Urothelium cell line (cell line): ENCODE results near the gene PLXNA4.

Source experiments
- DNase-seq: peaks from one replicate; pipeline ENCODE4 v3.0.0; 2011; ENCODE audit warnings: low spot score, mixed read lengths
- FAIRE-seq: peaks from 2 replicates; lab custom pipeline; 2011; peaks lifted over from hg19 to GRCh38; lab: Jason Lieb, UNC

Gene PLXNA4

DNA sequence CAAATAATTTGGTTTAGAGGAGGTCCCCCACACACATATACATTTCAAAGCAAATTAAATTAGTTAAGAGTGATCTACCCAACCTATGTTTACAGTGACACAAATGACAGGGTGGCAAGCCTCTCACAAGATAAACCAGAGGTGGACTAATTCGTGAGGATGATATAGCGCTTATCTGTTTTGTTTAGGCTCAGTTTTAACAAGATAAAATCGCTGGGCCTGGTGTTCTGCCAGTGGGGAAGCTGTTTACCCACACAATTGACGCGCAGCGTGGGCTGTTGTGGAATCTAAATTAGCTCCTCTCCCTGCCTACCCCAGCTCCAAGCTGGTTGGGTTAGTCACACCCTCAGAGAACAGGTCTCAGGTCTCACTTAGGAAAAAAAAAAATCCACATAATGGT, 16.7 kb upstream of the PLXNA4 start:
- DNase-seq (no peak), FAIRE-seq (no peak)

GRCh38 chr7:132592231-132592920, 16.1 kb upstream of the PLXNA4 start:
- FAIRE-seq (no peak), DNase-seq (no peak)

GRCh38 chr7:132590162-132590561, 13.9 kb upstream of the PLXNA4 start:
- no peak for DNase-seq

DNA sequence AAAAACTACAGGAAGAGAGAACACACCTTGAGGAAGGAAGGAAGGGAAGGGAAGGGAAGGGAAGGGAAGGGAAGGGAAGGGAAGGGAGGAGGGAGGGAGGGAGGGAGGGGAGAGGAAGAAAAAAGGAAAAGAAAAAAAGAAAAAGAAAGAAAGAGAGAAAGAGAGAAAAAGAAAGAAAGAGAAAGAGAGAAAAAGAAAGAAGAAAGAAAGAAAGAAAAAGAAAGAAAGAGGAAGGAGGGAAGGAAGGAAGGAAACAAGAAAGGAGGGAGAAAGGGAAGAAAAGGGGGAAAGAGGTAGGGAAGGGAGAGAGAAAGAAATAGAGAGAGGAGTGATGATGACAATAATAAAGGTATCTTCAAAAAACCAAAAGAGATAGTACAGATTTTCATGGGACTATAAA, 12.3 kb upstream of the PLXNA4 start:
- DNase-seq: no peak
- FAIRE-seq: no peak

More at GRCh38 chr7:132590162-132590561, 13.9 kb upstream of the PLXNA4 start:
- FAIRE-seq: no peak

DNA sequence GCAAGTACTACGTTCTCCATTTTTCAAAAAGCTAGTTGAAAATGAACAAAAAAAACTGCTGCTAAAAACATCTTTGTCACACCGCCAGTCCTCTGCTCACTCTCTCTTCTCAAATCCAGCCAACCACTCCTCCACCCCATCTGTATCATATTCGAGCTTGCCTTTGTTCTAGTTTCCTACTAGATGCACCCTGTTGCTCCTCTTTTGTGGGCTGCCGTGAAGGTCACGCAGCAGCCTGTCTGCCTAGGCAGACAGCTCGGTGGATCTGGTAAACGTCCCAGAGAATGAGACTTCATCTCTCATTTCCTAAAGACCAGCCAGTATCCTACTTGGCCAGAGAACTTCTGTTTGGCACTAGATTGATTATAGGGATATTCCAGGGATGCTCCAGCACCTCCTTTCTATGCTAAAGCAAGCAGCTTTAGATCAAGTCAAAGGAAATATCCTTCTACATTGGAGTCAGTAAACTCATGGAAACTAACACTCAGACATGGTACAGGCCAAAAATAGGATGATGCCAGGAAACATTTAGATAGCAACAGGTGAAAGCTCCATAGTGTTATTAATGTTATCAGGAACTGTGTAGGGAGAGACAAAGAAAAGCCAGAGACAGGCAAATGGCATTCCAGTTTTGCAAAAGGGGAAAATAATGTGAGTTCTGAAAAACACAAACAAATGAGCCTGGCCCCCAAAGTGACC, 8.7 kb upstream of the PLXNA4 start:
- FAIRE-seq (no peak), DNase-seq (no peak)

DNA sequence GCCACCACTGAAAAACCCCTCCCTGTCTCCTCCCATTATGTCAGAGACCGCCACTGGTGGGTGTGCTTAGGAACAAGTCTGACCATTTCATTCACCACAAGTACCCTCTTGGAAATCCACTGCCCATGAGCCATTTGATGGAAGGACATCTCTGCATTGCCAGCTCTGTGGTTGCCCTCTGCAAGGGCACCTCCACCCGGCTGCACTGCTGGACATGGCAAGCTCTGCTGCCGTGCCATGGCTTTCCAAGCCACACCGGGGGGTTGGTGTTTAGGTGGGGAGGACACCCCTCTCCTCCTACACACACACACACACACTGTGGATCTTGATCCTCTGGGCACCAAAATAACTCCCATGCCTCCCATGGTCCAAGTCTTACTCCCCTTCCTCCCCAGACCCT, 5.2 kb upstream of the PLXNA4 start:
- DNase-seq (no peak), FAIRE-seq (no peak)

DNA sequence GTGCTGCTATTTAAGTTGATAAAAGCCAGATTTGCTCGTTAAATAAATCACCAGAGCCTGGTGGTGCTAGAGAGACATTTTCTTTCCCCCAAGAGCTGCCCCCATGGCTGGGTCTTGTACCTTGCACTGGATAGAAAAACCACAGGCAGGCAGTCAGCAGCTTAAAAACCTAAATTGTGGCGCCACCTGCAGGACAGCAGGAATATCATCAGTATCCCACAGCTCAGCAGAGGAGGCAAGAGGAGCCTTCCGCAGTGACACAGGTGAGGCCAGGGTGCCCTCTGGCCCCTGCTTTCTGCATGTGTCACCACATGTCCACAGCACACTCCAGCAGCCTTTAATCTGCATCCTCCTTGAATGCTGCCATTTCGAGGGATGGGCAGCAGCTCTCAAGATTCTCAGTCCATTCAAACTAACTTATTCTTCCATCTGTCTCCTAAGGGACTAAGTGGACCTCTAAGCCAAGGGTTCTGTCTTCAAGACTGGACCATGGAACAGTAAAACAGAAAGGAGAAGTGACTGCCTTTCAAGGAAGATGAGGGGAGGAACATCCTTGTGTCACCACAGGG, 4.5 kb upstream of the PLXNA4 start:
- FAIRE-seq: no peak
- DNase-seq: peak; percentile 59

DNA sequence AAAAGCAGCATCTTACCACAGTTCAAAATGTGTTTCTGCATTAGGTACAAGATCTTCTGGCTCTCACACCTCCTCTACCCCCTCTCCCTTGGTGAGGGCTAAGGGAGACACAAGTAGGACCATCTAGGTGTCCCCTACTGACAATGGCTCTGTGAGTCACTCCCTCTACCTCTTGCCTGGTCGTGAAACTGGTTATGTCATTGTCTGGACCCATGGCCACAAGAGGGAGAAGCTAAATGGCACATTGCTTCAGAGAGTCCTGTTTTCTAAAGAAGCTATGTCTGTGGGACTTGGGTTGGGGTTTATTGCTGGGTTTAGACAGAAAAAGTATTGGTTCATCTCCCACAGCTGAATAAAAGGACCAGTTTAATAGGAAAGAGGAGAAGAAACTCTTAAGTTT, 4.0 kb upstream of the PLXNA4 start:
- DNase-seq: peak; percentile 14
- no peak for FAIRE-seq

DNA sequence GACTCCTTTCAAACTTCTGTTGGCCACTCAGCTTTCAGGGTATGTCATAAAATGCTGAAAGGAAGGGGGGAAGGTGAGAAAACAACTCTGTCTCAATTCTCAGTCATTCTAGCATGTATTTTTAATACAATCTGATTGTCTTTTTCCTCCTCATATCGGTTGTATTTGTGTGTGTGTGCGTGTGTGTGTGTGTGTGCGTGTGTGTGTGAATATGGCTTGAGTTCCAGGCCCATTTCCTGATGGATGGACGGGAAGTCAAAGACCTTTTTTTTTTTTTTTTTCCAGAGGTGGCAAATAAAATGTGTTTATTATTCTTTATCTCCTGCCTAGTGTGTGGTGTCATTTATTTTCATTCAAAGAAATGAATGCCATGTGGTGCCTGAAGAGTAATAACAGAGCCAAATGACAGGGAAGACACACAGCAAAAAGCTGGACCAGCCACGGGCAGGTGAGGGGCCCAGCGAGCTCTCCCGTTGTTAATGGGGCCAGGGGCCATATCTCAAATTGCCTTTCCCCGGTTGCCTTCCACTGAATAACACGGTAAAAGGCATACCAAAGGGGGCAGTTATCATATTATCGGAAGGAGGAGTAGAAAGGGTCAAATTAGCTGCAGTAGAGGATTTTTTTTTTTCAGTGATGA, 3.1 kb upstream of the PLXNA4 start:
- no peak for DNase-seq
- no peak for FAIRE-seq

DNA sequence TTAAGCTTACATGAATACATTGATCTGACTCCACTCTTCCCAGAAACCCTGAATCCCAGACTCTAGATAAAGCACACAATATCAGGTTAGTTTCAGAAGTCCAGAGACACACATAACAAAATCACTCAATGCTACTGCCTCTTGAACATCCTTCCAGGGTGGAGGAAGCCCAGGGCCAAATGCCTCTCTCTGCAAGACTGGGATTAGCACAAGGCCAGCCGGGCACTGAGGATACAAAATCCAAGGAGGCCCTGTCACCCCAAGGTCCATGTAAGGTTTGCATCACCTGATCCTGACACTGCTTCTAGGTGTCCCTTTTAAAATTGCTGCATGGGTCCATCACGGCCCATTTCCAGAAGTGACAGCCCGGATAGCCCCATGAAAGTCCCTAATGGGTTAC, 2.6 kb upstream of the PLXNA4 start:
- DNase-seq: no peak
- FAIRE-seq: no peak

GRCh38 chr7:132578050-132578370, 1.7 kb upstream of the PLXNA4 start:
- DNase-seq (no peak), FAIRE-seq (no peak)

DNA sequence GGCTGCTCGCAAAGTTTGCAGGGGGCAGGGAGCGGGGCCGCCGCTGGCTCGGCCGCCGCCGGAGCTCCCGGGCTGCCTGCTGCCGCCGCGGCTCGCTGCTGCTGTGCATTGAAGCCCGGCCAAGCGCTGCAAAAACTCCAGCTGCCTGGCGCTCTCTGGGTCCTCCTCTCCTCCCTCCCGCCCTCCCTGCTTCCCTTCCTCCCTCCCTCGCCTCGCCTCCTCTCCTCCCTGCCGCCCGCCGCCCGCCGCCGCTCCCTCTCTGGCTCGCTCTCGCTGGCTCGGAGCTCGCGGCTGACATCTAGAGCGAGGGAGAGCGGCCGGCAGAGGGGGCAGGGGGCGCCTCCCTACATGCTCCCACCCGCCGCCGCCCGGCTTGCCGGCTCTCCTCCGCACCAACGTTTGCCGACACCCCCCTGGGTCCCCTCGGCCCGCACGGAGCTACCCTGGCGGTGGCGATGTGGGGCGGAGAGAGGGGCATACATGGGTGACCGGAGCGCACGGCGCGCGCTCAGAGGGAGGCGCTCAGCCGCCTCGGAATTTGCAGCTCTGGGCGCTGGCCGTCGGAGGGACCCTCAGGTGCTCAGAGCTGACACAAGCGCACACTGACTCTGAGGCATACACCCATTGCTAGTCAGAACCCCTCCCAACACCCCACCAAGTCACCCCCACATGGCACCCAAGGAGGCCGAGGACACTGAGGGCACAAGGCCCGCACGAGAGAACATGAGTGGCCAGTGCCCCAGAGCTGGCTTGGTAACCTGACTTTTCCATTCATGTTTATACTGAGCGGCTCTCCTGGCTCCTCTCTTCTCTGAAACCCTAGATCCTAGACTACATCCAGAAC, 1.2 kb upstream of the PLXNA4 start:
- FAIRE-seq (no peak), DNase-seq (peak; percentile 60)

- FAIRE-seq: no peak
- DNase-seq: peak; percentile 29
These were observed 433 bp upstream of the PLXNA4 start for GRCh38 chr7:132576721-132577085.

DNA sequence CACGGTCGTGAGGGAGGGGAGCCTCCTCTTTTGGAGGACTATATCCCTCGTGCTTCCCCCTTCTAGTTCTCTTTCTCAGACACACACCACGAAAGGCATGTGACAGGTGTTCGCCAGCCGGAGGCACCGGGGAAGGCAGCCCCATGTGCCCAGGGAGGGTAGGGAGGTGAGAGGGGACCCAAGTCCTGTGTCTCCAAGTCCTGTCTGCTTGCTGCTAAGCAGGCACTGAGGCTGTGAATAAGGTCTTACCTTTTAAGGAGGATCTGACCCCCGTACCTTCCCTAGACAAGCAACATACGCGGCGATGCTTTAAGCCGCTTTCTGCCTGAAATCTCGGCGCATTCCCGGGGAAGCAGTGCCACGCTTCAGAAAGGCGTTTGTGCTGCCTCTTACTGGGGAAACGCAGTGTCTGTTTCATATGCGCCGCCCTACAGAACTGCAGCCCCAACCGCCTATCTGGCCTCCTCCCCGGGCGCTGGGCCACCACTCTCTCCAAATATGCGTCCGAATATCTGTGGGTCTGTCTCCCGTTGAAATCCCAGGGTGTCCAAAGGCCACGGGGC, 770 bp downstream of the PLXNA4 start:
- FAIRE-seq (no peak), DNase-seq (no peak)

- DNase-seq (no peak), FAIRE-seq (no peak)
These were observed 2.0 kb downstream of the PLXNA4 start for GRCh38 chr7:132574223-132574622.

DNA sequence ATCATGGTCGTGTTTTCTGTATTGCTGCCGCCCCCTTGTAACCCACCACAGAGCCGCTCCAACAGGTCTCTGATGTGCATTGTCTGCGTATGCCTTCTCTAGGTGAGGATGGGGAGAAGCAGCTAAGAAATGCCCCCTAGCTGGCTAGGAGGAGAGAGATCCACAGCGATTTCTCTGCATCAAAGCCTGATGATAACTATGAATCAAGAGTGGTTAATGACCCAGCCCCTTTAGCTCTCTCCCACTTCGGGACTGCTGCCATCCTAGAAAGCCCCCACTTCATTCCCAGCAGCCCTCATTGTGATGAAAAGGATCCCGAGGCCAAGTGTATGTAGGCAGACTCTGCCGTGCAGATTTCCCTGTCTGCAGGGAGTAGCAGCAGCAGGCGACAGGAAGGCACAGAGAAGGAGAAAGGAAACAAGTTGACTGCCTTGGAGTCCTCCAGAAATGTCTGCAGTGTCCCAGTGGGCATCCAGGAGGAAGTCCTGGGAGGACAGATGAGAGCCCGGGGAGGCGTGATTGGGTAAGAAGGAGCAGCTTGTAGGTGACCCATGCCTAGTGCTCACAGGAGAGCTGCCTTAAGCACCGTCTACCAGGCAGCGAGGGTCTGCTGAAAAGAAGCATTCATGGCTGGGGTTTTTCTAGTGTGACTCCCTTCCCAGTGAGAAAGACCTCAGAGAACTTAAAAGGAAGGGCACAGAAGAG, 2.9 kb downstream of the PLXNA4 start:
- FAIRE-seq: no peak
- no peak for DNase-seq

DNA sequence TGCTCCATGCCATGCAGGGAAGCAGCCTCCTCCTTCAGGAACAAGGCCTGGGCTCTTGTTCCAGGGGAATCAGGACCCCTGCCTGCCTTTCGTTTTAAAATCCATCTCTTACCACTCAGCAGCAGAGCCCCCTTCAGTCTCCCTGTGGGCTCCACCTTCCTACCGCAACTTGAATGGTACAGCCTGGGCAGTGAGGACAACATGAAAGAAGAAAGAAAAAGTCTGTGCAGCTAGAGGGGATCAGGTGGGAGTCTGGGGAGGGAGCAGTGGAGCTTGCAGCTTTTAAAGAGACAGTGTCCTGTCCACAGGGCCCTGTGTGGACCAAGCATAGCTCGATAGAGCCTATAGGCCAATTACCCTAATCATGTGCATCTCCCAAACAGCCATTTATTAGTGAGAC, 3.7 kb downstream of the PLXNA4 start:
- no peak for DNase-seq
- FAIRE-seq: no peak

GRCh38 chr7:132571970-132572369, 4.3 kb downstream of the PLXNA4 start:
- FAIRE-seq: no peak
- no peak for DNase-seq

GRCh38 chr7:132569884-132570614, 6.2 kb downstream of the PLXNA4 start:
- FAIRE-seq: no peak
- DNase-seq: no peak

GRCh38 chr7:132568962-132569361, 7.3 kb downstream of the PLXNA4 start:
- DNase-seq (no peak), FAIRE-seq (no peak)
